OCI-LY7 (cell line): Measurements from ENCODE around the gene ELK1. TPM values are rescaled to one million over a fixed set of nuclear protein-coding genes. Genes with fewer than 3 reads are reported as not detected.

Source experiments
- BruUV-seq: library from RNA; stranded (reverse); fragments of 400-500 nt; replicated peaks from 2 replicates; lab custom pipeline; 2021; lab: Mats Ljungman, UMichigan
- CTCF ChIA-PET: fragments of 300-600 bp; sonication (Branson Sonifier 250); formaldehyde crosslinking; loops from one replicate; lab custom pipeline; 2022; ENCODE audit warnings: antibody characterized with exemption; ENCODE audit not compliant: unreplicated experiment; lab: Charles Lee
- POLR2A ChIA-PET: fragments of 300-600 bp; sonication (Branson Sonifier 250); formaldehyde crosslinking; loops from one replicate; lab custom pipeline; 2022; ENCODE audit warnings: antibody characterized with exemption; lab: Charles Lee
- DNase-seq: peaks from one replicate; pipeline ENCODE4 v3.0.0-alpha.2; 2015; ENCODE audit warnings: low spot score
- H2AFZ ChIP-seq: fragments of 200-600 bp; sonication (generic), shearing (Covaris generic); 2 replicates; pipeline ENCODE4 v1.6.1; 2014; ENCODE audit warnings: mild to moderate bottlenecking, antibody characterized with exemption, low read length, moderate library complexity
- H3K27ac ChIP-seq: fragments of 200-600 bp; sonication (generic); 2 replicates; pipeline ENCODE4 v1.5.1; 2014; ENCODE audit warnings: mixed run types, low read depth, mild to moderate bottlenecking, moderate library complexity, low read length, inconsistent platforms; ENCODE audit not compliant: poor library complexity, severe bottlenecking
- H3K36me3 ChIP-seq: fragments of 200-600 bp; sonication (generic); 2 replicates; pipeline ENCODE4 v1.6.1; 2014; ENCODE audit warnings: mild to moderate bottlenecking, antibody characterized with exemption, low read length, moderate library complexity, mixed read lengths; ENCODE audit not compliant: insufficient read depth
- H3K4me1 ChIP-seq: fragments of 200-600 bp; sonication (generic); 2 replicates; pipeline ENCODE4 v1.5.1; 2014; ENCODE audit warnings: mild to moderate bottlenecking, low read length; ENCODE audit not compliant: insufficient read depth, poor library complexity, severe bottlenecking
- H3K4me2 ChIP-seq: fragments of 200-600 bp; sonication (generic); 2 replicates; pipeline ENCODE4 v1.6.1; 2014; ENCODE audit warnings: mild to moderate bottlenecking, low read length
- H3K4me3 ChIP-seq: fragments of 200-600 bp; sonication (generic); 2 replicates; pipeline ENCODE4 v1.5.1; 2014; ENCODE audit warnings: mild to moderate bottlenecking, low read depth, low read length; ENCODE audit not compliant: poor library complexity, severe bottlenecking
- H3K79me2 ChIP-seq: fragments of 200-600 bp; sonication (generic); 2 replicates; pipeline ENCODE4 v1.6.1; 2016; ENCODE audit warnings: low read depth, mild to moderate bottlenecking, low read length, moderate library complexity, mixed read lengths; ENCODE audit not compliant: insufficient read depth
- H3K9me2 ChIP-seq: fragments of 200-600 bp; sonication (generic); 2 replicates; pipeline ENCODE4 v1.6.1; 2016; ENCODE audit warnings: mild to moderate bottlenecking, low read length, mixed read lengths; ENCODE audit not compliant: insufficient read depth
- H3K9me3 ChIP-seq: fragments of 200-600 bp; sonication (generic); 2 replicates; pipeline ENCODE4 v1.6.1; 2014; ENCODE audit warnings: mild to moderate bottlenecking, mixed run types, low read length, mixed read lengths
- H4K20me1 ChIP-seq: fragments of 200-600 bp; sonication (generic); 2 replicates; pipeline ENCODE4 v1.6.1; 2014; ENCODE audit warnings: mild to moderate bottlenecking, antibody characterized with exemption, low read length, moderate library complexity, mixed read lengths; ENCODE audit not compliant: insufficient read depth
- CTCF ChIP-seq: fragments of 200-600 bp; sonication (generic); conservative IDR thresholded peaks from 2 replicates; pipeline ENCODE4 v1.5.1; 2014; ENCODE audit warnings: mild to moderate bottlenecking, antibody characterized with exemption, low read length, moderate library complexity, mixed read lengths
- EZH2phosphoT487 ChIP-seq: fragments of 200-600 bp; sonication (generic); IDR thresholded peaks from 2 replicates; pipeline ENCODE4 v1.6.1; 2018; ENCODE audit warnings: low read depth, borderline replicate concordance, mild to moderate bottlenecking, mixed run types, antibody characterized with exemption, low read length, moderate library complexity, mixed read lengths
- intact Hi-C: fragments of 100-400 bp; cut with micrococcal nuclease; formaldehyde crosslinking; loops from one replicate; pipeline ENCODE4 v1.10.0; 2022; ENCODE audit not compliant: unreplicated experiment
- total RNA-seq, 2 experiments: library from RNA; depleted of rRNA in 1 of 2; stranded (reverse); fragments of >200 nt in 1 of 2; shearing (Covaris generic) in 1 of 2; gene quantifications; 2 replicates each; pipeline ENCODE4 v1.2.3, GENCODE V29; 2014 to 2022

The ELK1 gene
- total RNA-seq, 2 experiments from 2014 or later: 23.3 to 51.0 TPM

GRCh38 chrX:47593522-47593921, 56.8 kb downstream of the ELK1 start:
- TF ChIP-seq EZH2phosphoT487 (no peak), CTCF (no peak)
- H3K4me1 ChIP-seq: no peaks in the 10 kb centered on the region
- no peak overlapping the region for H3K27ac ChIP-seq
- H3K36me3 ChIP-seq: no peaks in the 10 kb centered on the region
- H3K9me2 ChIP-seq: no peaks in the 10 kb centered on the region
- intact Hi-C loops: no loop called here
- no peak overlapping the region for H3K4me2 ChIP-seq
- ChIA-PET CTCF (no interaction called here), POLR2A (interaction anchor here (0.7 kb wide), 1 partner anchor 339 kb away, joined by 5 read pairs; no protein-coding TSS in a partner anchor)
- no peak for DNase-seq
- H3K79me2 ChIP-seq: no peaks in the 10 kb centered on the region
- BruUV-seq: no TSS peak
- H2AFZ ChIP-seq: no peak overlapping the region
- H3K4me3 ChIP-seq: no peak overlapping the region
- no peaks in the 10 kb centered on the region for H4K20me1 ChIP-seq
- H3K9me3 ChIP-seq: no peaks in the 10 kb centered on the region

- Histone ChIP-seq H3K79me2 (no peaks in the 10 kb centered on the region), H3K9me2 (no peaks in the 10 kb centered on the region), H3K4me1 (no peaks in the 10 kb centered on the region), H3K27ac (no peak overlapping the region), H2AFZ (no peak overlapping the region), H3K4me2 (no peak overlapping the region), H4K20me1 (no peaks in the 10 kb centered on the region), H3K4me3 (no peak overlapping the region), H3K36me3 (no peaks in the 10 kb centered on the region), H3K9me3 (no peaks in the 10 kb centered on the region)
- ChIA-PET CTCF (no interaction called here), POLR2A (no interaction called here)
- no peak for DNase-seq
- no TSS peak for BruUV-seq
- no peak for TF ChIP-seq CTCF
- TF ChIP-seq EZH2phosphoT487: no peak
- intact Hi-C loops: no loop called here
Measured at GRCh38 chrX:47590984-47591383, 59.4 kb downstream of the ELK1 start.

GRCh38 chrX:47587906-47588735, 62.2 kb downstream of the ELK1 start:
- H3K4me1 ChIP-seq: no peaks in the 10 kb centered on the region
- intact Hi-C loops: no loop called here
- H3K79me2 ChIP-seq: no peaks in the 10 kb centered on the region
- H2AFZ ChIP-seq: no peak overlapping the region
- no peak for DNase-seq
- no peaks in the 10 kb centered on the region for H4K20me1 ChIP-seq
- ChIA-PET CTCF (no interaction called here), POLR2A (no interaction called here)
- TF ChIP-seq EZH2phosphoT487 (no peak), CTCF (no peak)
- H3K27ac ChIP-seq: no peak overlapping the region
- H3K4me3 ChIP-seq: no peak overlapping the region
- no peaks in the 10 kb centered on the region for H3K36me3 ChIP-seq
- H3K9me2 ChIP-seq: no peaks in the 10 kb centered on the region
- no TSS peak for BruUV-seq
- H3K9me3 ChIP-seq: no peaks in the 10 kb centered on the region
- no peak overlapping the region for H3K4me2 ChIP-seq
